ENCODE measurements around the gene HOXB8. TPM values are rescaled to one million over a fixed set of nuclear protein-coding genes. Genes with fewer than 3 reads are reported as not detected.

The HOXB8 gene
- polyA plus RNA-seq, 1 donor from 2014 or later: not detected

DNA sequence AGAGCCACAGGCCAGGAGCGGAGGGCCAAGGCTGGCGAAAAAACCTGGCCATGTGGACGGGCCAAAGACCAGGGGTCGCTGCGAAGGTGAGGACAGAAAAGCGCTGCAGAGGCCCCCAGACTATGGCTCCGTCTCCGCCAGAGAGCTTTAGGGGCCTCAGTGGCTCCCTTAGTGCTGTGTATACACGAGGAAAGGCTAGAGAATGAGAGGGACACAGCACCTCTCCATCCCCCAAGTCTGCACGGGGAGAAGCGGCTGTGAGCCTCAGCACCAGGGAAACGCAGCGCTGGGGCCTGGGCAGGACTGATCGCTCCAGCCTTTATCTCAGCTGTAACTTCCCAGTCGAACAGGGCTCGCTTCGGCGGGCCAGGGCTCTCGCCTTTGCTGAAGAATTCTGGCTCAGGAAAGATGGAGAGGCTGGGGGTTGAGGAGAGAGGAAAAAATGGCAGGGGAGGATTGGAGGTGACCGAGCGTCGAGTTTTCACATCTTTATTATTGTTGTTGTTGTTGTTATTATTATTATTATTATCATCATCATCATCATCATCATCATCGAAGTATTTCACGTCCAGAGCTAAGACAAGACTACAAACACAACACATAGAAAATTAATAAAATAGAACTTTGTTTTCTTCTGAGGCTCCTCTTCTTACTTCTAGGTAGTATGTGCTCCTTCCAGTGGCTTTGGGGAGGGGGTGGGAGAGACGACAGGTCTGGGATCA lies 19.7 kb downstream of the HOXB8 start:
- TF ChIP-seq EZH2 (IDR thresholded peaks at IDR 0.05; ENCODE audit: borderline replicate concordance, insufficient read depth, low read length, poor library complexity, severe bottlenecking): no peak
- TF ChIP-seq TAF1 (IDR thresholded peaks at IDR 0.05; ENCODE audit: low read depth): no peak
- TF ChIP-seq, protein P1, sequence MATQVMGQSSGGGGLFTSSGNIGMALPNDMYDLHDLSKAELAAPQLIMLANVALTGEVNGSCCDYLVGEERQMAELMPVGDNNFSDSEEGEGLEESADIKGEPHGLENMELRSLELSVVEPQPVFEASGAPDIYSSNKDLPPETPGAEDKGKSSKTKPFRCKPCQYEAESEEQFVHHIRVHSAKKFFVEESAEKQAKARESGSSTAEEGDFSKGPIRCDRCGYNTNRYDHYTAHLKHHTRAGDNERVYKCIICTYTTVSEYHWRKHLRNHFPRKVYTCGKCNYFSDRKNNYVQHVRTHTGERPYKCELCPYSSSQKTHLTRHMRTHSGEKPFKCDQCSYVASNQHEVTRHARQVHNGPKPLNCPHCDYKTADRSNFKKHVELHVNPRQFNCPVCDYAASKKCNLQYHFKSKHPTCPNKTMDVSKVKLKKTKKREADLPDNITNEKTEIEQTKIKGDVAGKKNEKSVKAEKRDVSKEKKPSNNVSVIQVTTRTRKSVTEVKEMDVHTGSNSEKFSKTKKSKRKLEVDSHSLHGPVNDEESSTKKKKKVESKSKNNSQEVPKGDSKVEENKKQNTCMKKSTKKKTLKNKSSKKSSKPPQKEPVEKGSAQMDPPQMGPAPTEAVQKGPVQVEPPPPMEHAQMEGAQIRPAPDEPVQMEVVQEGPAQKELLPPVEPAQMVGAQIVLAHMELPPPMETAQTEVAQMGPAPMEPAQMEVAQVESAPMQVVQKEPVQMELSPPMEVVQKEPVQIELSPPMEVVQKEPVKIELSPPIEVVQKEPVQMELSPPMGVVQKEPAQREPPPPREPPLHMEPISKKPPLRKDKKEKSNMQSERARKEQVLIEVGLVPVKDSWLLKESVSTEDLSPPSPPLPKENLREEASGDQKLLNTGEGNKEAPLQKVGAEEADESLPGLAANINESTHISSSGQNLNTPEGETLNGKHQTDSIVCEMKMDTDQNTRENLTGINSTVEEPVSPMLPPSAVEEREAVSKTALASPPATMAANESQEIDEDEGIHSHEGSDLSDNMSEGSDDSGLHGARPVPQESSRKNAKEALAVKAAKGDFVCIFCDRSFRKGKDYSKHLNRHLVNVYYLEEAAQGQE (IDR thresholded peaks at IDR 0.05; ENCODE audit: borderline replicate concordance): no peak
- no peak for TF ChIP-seq RAD21 (conservative IDR thresholded peaks at IDR 0.05)
- no peak for TF ChIP-seq POLR2AphosphoS5 (IDR thresholded peaks at IDR 0.05)
- no peak for TF ChIP-seq SMC3 (conservative IDR thresholded peaks at IDR 0.05; ENCODE audit: poor library complexity)
- TF ChIP-seq EP300 (conservative IDR thresholded peaks at IDR 0.05; ENCODE audit: poor library complexity, severe bottlenecking): no peak
- no peak for TF ChIP-seq MXI1 (conservative IDR thresholded peaks at IDR 0.05; ENCODE audit: poor library complexity, severe bottlenecking)
- TF ChIP-seq, protein P2, sequence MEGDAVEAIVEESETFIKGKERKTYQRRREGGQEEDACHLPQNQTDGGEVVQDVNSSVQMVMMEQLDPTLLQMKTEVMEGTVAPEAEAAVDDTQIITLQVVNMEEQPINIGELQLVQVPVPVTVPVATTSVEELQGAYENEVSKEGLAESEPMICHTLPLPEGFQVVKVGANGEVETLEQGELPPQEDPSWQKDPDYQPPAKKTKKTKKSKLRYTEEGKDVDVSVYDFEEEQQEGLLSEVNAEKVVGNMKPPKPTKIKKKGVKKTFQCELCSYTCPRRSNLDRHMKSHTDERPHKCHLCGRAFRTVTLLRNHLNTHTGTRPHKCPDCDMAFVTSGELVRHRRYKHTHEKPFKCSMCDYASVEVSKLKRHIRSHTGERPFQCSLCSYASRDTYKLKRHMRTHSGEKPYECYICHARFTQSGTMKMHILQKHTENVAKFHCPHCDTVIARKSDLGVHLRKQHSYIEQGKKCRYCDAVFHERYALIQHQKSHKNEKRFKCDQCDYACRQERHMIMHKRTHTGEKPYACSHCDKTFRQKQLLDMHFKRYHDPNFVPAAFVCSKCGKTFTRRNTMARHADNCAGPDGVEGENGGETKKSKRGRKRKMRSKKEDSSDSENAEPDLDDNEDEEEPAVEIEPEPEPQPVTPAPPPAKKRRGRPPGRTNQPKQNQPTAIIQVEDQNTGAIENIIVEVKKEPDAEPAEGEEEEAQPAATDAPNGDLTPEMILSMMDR (IDR thresholded peaks at IDR 0.05; ENCODE audit: poor library complexity, severe bottlenecking): no peak
- no peaks in the 10 kb centered on the region for H3K9me2 ChIP-seq (ENCODE audit: insufficient read depth, low read length)
- H3K4me2 ChIP-seq (ENCODE audit: low read length): no peak overlapping the region
- no peaks in the 10 kb centered on the region for H3K36me3 ChIP-seq (ENCODE audit: insufficient read depth, low read length)
- H3K4me3 ChIP-seq (ENCODE audit: low read length): no peak overlapping the region
- H3F3A ChIP-seq (ENCODE audit: insufficient read depth, low read length, poor library complexity, severe bottlenecking): no peaks in the 10 kb centered on the region
- peaks cover 100% of the 10 kb centered on the region for H3K27me3 ChIP-seq (ENCODE audit: insufficient read depth, low read depth, low read length)
- H2AFZ ChIP-seq (ENCODE audit: low read depth, low read length): no peak overlapping the region
- no peak overlapping the region for H3K9ac ChIP-seq (ENCODE audit: low read length)
- H3K9me3 ChIP-seq (ENCODE audit: low read length): peaks cover 3% of the 10 kb centered on the region
- no peak overlapping the region for H3K27ac ChIP-seq (ENCODE audit: low read length)
- no peaks in the 10 kb centered on the region for H3K79me2 ChIP-seq (replicated peaks; ENCODE audit: insufficient read depth, low read length)
- H4K20me1 ChIP-seq (ENCODE audit: insufficient read depth): no peaks in the 10 kb centered on the region

DNA sequence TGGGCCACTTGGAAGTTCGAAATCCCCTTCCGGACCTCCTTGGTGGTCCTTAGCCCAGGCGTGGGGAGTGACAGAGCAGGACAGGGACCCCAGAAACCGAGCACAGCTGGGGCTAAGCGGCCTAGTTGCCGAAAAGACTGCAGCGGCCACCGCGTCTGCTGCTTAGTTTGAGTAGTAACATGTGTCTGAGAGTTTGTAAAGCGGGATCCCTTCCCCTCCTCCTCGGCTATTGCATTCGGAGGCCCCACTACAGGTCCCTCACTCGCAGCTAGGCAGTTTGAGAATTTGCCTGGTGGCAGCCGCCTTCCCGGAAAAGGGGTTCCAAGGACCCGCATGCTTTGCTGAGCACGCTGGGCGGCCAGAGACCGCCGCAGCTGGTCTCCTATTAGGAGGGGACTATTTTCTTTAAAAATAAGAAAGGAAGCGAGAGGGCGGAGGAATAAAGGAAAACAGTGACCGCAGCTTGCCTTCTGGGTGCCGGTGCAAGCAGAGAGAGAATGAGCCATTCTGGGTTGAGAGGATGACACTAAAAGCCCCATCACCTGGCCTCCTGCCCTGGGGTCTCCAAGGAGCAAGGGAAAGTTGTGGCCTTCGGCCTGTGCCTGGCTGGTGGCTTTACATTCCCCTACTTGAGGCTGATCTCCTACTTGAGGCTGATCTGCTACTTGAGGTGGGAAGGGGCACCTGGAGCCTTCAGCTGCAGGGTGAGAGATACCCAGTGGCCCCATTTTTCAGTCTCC lies 20.4 kb downstream of the HOXB8 start:
- Histone ChIP-seq H3K27ac (ENCODE audit: low read length) (no peak overlapping the region), H3K4me3 (ENCODE audit: low read length) (no peak overlapping the region), H4K20me1 (ENCODE audit: insufficient read depth) (no peaks in the 10 kb centered on the region), H3K9me3 (ENCODE audit: low read length) (peaks cover 3% of the 10 kb centered on the region), H3K4me2 (ENCODE audit: low read length) (no peak overlapping the region), H3K9me2 (ENCODE audit: insufficient read depth, low read length) (no peaks in the 10 kb centered on the region), H3K27me3 (ENCODE audit: insufficient read depth, low read depth, low read length) (peaks cover 100% of the 10 kb centered on the region), H3K9ac (ENCODE audit: low read length) (no peak overlapping the region), H3K79me2 (replicated peaks; ENCODE audit: insufficient read depth, low read length) (no peaks in the 10 kb centered on the region), H2AFZ (ENCODE audit: low read depth, low read length) (no peak overlapping the region), H3F3A (ENCODE audit: insufficient read depth, low read length, poor library complexity, severe bottlenecking) (no peaks in the 10 kb centered on the region), H3K36me3 (ENCODE audit: insufficient read depth, low read length) (no peaks in the 10 kb centered on the region)
- TF ChIP-seq POLR2AphosphoS5 (IDR thresholded peaks at IDR 0.05) (no peak), TAF1 (IDR thresholded peaks at IDR 0.05; ENCODE audit: low read depth) (no peak)

Measured in neural cell (in vitro differentiated cells).